Heart right ventricle (tissue), 16 donors: Measurements from ENCODE around the gene SLC8A1. TPM values are rescaled to one million over a fixed set of nuclear protein-coding genes. Genes with fewer than 3 reads are reported as not detected.

Experiments
- ATAC-seq, 8 donors: fragments of 200-7000 bp; cut with Tn5 transposase; one replicate each; pipeline ENCODE4 v1.9.1; 2020; ENCODE audit warnings: mild to moderate bottlenecking in 8 of 8, moderate library complexity in 8 of 8, moderate number of reproducible peaks in 1 of 8
- DNase-seq, 2 donors: peaks; one replicate each; pipeline ENCODE4 v3.0.0-alpha.2; 2020
- H3K27ac ChIP-seq, 10 donors: fragments of 200-600 bp; sonication (generic) in 2 of 10; one replicate each; pipeline versions ENCODE4 v1.5.0 to v1.8.0; 2020 to 2022; ENCODE audit warnings: mild to moderate bottlenecking in 3 of 10
- H3K27me3 ChIP-seq, 7 donors: fragments of 200-600 bp; one replicate each; pipeline ENCODE4 v1.8.0; 2021 to 2022; ENCODE audit warnings: mild to moderate bottlenecking in 2 of 7
- H3K36me3 ChIP-seq, 9 donors: fragments of 200-600 bp; sonication (generic) in 1 of 9; one replicate each; pipeline versions ENCODE4 v1.5.0 to v1.8.0; 2020 to 2022; ENCODE audit warnings: mild to moderate bottlenecking in 2 of 9
- H3K4me1 ChIP-seq, 9 donors: fragments of 200-600 bp; sonication (generic) in 1 of 9; one replicate each; pipeline versions ENCODE4 v1.5.0 to v1.8.0; 2020 to 2022; ENCODE audit warnings: mild to moderate bottlenecking in 4 of 9
- H3K4me3 ChIP-seq, 10 donors: fragments of 200-600 bp; sonication (generic) in 2 of 10; one replicate each; pipeline versions ENCODE4 v1.5.0 to v1.8.0; 2020 to 2022; ENCODE audit warnings: mild to moderate bottlenecking in 7 of 10, moderate library complexity in 2 of 10
- H3K9me3 ChIP-seq, 11 donors: fragments of 200-600 bp in 10 of 11; sonication (generic) in 2 of 11; one replicate each; pipeline versions ENCODE4 v1.5.0 to v1.8.0; 2013 to 2022; ENCODE audit warnings: mild to moderate bottlenecking in 2 of 11, control low read depth in 1 of 11, moderate library complexity in 1 of 11
- WGBS, 2 donors: extraction: QIAGEN DNeasy Blood & Tissue Kit; methylation state at CpG; one replicate each; pipeline ENCODE4 v1.1.7; 2013; ENCODE audit warnings: inconsistent platforms in 1 of 2; 5-methylcytosine and 5-hydroxymethylcytosine counted together
- intact Hi-C, 10 donors: fragments of 100-400 bp; cut with DNase I; formaldehyde crosslinking; loops; one replicate each; pipeline versions ENCODE4 v1.11.1 to v1.14.2; 2022
- polyA plus RNA-seq, 2 donors: library from polyadenylated mRNA; stranded (reverse); fragments of 200-250 nt; gene quantifications; one replicate each; pipeline ENCODE4 v1.2.3, GENCODE V29; 2013
- total RNA-seq, 10 donors: library from RNA; stranded (reverse); fragmentation: NEBNext Ultra II Directional in 3 of 10; extraction: Animal tissue kit (Norgen Biotek cat#: 25700) in 3 of 10; gene quantifications; one replicate each; pipeline versions ENCODE4 v1.2.1 to v1.2.4, GENCODE V29; 2021 to 2023
- TF ChIP-seq, protein P1 (sequence below), 9 donors: fragments of 200-600 bp; sonication (generic) in 2 of 9; IDR thresholded peaks; one replicate each; pipeline versions ENCODE4 v1.5.0 to v1.8.0; 2021 to 2022; ENCODE audit warnings: antibody characterized with exemption in 9 of 9, mild to moderate bottlenecking in 5 of 9, moderate library complexity in 1 of 9
- donor health status: Arrhythmogenic right ventricular cardiomyopathy.
- donor health status: ischemic (EF 13 %, LVEDD 7.1; RV severe dilation, severe dysfunction).
- donor health status: healthy with polysubstance abuse.
- donor health status: DM: no; HTN: yes; CAD: no.
- donor health status: DM: no; HTN: no; CAD: no.
- donor health status: ischemic (EF 25% LVEDD 6.9; RV normal size, moderate dysfunction).
- donor health status: ischemic (EF 25% LVEDD 5.7; RV mildly dilated, moderate dysfunction).
- donor health status: healthy.
- donor health status: DM: yes; HTN: yes; CAD: no.
- donor health status: Ischemic cardiomyopathy.
- donor health status: ischemic (EF 35%, LVEDD 5.7; RV mildly dilated, moderate dysfunction).
- donor health status: nonischemic (EF 11% LVEDD 7.7; RV severe dilation, severe dysfunction).
- donor health status: DM: yes; HTN: yes; CAD: no.
- donor health status: PGD.
- donor health status: ischemic (EF 29% LVEDD 5.4; RV normal size, mild dysfunction).
- donor health status: nonischemic (EF 23%, LVEDD 6.1; RV moderate dilation, normal function).

SLC8A1 gene
- total and polyA plus RNA-seq, 12 donors = 11.1 to 1,497 (median 1,067) TPM

DNA sequence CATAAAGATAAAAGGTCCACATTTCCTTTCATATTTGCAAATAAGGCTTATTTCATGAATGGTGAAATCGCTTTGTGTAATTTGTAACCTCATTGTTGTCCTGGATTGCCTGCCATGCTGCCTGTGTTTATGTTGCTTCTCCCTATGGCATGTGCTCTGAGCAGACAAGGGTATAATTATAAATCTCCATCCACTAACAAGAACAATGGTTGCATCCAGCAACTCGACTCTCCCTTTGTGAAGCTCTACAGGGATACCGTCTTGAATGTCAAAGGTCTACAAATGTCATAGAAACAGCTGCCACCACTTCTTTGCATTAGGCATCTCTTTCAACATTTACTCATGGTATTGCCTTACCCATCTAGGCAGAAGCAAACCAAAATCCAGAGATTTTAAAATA is 209.6 kb downstream of the SLC8A1 start:
- TF ChIP-seq, protein P1, sequence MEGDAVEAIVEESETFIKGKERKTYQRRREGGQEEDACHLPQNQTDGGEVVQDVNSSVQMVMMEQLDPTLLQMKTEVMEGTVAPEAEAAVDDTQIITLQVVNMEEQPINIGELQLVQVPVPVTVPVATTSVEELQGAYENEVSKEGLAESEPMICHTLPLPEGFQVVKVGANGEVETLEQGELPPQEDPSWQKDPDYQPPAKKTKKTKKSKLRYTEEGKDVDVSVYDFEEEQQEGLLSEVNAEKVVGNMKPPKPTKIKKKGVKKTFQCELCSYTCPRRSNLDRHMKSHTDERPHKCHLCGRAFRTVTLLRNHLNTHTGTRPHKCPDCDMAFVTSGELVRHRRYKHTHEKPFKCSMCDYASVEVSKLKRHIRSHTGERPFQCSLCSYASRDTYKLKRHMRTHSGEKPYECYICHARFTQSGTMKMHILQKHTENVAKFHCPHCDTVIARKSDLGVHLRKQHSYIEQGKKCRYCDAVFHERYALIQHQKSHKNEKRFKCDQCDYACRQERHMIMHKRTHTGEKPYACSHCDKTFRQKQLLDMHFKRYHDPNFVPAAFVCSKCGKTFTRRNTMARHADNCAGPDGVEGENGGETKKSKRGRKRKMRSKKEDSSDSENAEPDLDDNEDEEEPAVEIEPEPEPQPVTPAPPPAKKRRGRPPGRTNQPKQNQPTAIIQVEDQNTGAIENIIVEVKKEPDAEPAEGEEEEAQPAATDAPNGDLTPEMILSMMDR (IDR thresholded peaks at IDR 0.05) = no peak
- peak overlapping the region in 1 of 10 donors; percentile 82 for H3K27ac ChIP-seq
- H3K9me3 ChIP-seq = peaks cover 0 to 5% (median 0%) of the 10 kb centered on the region in 11 donors
- DNase-seq = no peak
- H3K36me3 ChIP-seq = no peaks in the 10 kb centered on the region
- intact Hi-C loops = loop anchor here in 3 of 10 donors (5.0 to 10.0 kb wide), 4 partner anchors 210 to 328 kb away; partner anchors contain the start of gene SLC8A1 (in 2 of the 3)
- H3K4me3 ChIP-seq = no peak overlapping the region
- 68 to 76% methylated on average over 3 of the region's 3 CpGs for WGBS, 2 donors
- no peak for ATAC-seq
- H3K4me1 ChIP-seq = peaks cover 13 to 77% (median 49%) of the 10 kb centered on the region in 9 donors
- no peaks in the 10 kb centered on the region for H3K27me3 ChIP-seq

DNA sequence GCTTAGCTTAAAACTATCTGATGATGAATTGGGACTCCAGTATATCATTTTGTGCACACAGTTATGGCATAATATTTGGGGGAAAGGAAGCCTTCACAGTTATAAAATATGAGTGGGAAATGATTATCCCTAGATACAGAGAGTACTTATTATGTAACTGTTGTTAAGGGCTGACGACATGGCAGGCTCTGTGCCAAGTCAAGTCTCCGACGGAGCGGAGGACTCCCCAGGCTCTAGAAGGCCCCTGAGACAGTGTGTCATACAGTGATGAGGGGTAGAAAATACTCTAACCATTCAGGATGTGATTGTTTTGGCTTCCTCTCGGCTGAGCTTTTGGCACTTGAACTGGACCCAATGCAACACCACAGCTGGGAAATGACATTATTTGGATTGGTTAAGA is 211.8 kb downstream of the SLC8A1 start:
- H3K4me3 ChIP-seq = no peak overlapping the region
- WGBS, 2 donors = 6% methylated on average over 5 of the region's 5 CpGs
- TF ChIP-seq, protein P1 (IDR thresholded peaks at IDR 0.05) = no peak
- ATAC-seq (peak; percentile 92 to 95 (median 92)), DNase-seq (peak; percentile 82 to 91)
- peaks cover 0 to 5% (median 0%) of the 10 kb centered on the region in 11 donors for H3K9me3 ChIP-seq
- no peaks in the 10 kb centered on the region for H3K27me3 ChIP-seq
- H3K36me3 ChIP-seq = no peaks in the 10 kb centered on the region
- intact Hi-C loops = loop anchor here in 3 of 10 donors (2.0 to 10.0 kb wide), 5 partner anchors 41 to 325 kb away; partner anchors contain the start of gene SLC8A1 (in 2 of the 3)
- peaks cover 8 to 56% (median 40%) of the 10 kb centered on the region in 9 donors for H3K4me1 ChIP-seq
- peak overlapping the region in 8 of 10 donors; percentile 10 to 69 (median 52) for H3K27ac ChIP-seq

DNA sequence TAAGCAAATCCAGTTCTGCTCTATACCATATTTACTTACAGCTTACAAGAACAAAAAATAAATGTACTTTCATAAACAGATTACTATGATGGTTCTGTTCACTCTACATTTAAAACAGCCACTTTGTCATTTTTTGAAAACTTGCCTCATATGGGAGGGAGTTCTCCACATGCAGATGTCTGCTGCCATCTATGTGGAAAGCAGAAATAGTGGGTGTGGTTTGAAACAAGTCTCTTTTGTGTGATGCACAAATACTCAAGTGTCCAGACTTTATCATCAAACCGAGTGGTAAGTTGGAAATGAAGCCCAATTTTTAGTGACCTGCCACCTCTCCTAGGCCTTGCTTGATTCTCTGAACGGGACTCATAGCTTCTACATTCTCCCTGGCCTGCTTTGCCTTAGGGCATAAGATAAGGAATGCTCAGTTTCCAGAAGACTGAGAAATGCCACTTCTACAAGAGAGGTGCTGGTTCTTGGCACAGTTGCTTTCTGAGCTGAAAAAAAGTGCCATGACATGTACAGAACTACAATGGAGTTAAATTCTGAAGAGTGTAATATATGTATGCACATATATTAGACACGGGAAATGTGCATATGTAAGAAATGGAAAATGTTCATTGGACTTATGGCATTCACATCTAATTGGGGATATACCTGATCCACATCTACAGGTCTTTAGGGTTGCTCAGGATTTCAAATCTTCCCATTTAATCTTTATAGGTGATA is 221.0 kb downstream of the SLC8A1 start:
- intact Hi-C loops = no loop called here
- Histone ChIP-seq H3K4me1 (peaks cover 5 to 47% (median 29%) of the 10 kb centered on the region in 9 donors), H3K9me3 (no peaks in the 10 kb centered on the region), H3K36me3 (no peaks in the 10 kb centered on the region), H3K4me3 (no peak overlapping the region), H3K27ac (no peak overlapping the region), H3K27me3 (no peaks in the 10 kb centered on the region)
- TF ChIP-seq, protein P1 (IDR thresholded peaks at IDR 0.05) = peak in 3 of 9 donors; percentile 12 to 21 (median 21)
- WGBS, 2 donors = 49 to 57% methylated on average over 3 of the region's 3 CpGs
- no peak for DNase-seq
- ATAC-seq = peak in 5 of 8 donors; percentile 26 to 47 (median 33)

- Histone ChIP-seq H3K36me3 (no peaks in the 10 kb centered on the region), H3K9me3 (no peaks in the 10 kb centered on the region), H3K27ac (no peak overlapping the region), H3K4me3 (no peak overlapping the region), H3K4me1 (peaks cover 5 to 54% (median 36%) of the 10 kb centered on the region in 9 donors), H3K27me3 (no peaks in the 10 kb centered on the region)
- 90 to 94% methylated on average over 1 of the region's 1 CpG for WGBS, 2 donors
- no peak for DNase-seq
- intact Hi-C loops = no loop called here
- no peak for ATAC-seq
- TF ChIP-seq, protein P1 (IDR thresholded peaks at IDR 0.05) = no peak
Observed at GRCh38 chr2:40230186-40230585, 221.7 kb downstream of the SLC8A1 start.
